Gastroesophageal sphincter (tissue), 2 donors: ENCODE measurements around the gene BMP4.

Source experiments
- POLR2A ChIP-seq, 2 donors: fragments of 450-650 bp; IDR thresholded peaks; one replicate each; pipeline ENCODE4 v1.6.1; 2017; ENCODE audit warnings: antibody characterized with exemption in 2 of 2, mild to moderate bottlenecking in 2 of 2, moderate library complexity in 1 of 2
- POLR2AphosphoS5 ChIP-seq: sonication (generic); formaldehyde crosslinking; IDR thresholded peaks from one replicate; pipeline ENCODE4 v1.6.1; 2017; ENCODE audit warnings: antibody characterized with exemption

DNA sequence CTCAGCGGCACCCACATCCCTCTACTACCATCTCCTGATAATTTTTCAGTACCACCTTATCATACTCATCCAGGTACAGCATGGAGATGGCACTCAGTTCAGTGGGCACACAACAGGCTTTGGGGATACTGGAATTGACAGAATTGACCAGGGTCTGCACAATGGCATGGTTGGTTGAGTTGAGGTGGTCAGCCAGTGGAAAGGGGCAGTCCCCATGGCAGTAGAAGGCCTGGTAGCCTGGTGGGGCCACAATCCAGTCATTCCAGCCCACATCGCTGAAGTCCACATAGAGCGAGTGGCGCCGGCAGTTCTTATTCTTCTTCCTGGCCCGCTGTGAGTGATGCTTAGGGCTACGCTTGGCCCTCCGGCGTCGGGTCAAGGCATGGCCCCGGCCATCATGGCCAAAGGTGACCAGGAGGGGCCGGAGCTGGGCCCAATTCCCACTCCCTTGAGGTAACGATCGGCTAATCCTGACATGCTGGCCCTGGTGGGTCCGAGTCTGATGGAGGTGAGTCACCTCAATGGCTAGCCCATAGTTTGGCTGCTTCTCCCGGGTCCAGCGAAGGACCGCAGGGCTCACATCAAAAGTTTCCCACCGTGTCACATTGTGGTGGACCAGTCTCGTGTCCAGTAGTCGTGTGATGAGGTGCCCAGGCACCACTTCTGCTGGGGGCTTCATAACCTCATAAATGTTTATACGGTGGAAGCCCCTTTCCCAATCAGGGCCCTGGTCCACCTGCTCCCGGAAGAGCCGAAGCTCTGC is 6.4 kb downstream of the BMP4 start:
- TF ChIP-seq POLR2AphosphoS5 (no peak), POLR2A (IDR thresholded peaks at IDR 0.05) (no peak)
